GM18499 (cell line): ENCODE measurements around the gene OR6B3.

Experiments used
- ATAC-seq: cut with Tn5 transposase; IDR thresholded peaks from one replicate; pipeline ENCODE4 v1.9.1; 2021; ENCODE audit warnings: moderate number of reproducible peaks; ENCODE audit not compliant: insufficient read depth, unreplicated experiment

Gene OR6B3

DNA sequence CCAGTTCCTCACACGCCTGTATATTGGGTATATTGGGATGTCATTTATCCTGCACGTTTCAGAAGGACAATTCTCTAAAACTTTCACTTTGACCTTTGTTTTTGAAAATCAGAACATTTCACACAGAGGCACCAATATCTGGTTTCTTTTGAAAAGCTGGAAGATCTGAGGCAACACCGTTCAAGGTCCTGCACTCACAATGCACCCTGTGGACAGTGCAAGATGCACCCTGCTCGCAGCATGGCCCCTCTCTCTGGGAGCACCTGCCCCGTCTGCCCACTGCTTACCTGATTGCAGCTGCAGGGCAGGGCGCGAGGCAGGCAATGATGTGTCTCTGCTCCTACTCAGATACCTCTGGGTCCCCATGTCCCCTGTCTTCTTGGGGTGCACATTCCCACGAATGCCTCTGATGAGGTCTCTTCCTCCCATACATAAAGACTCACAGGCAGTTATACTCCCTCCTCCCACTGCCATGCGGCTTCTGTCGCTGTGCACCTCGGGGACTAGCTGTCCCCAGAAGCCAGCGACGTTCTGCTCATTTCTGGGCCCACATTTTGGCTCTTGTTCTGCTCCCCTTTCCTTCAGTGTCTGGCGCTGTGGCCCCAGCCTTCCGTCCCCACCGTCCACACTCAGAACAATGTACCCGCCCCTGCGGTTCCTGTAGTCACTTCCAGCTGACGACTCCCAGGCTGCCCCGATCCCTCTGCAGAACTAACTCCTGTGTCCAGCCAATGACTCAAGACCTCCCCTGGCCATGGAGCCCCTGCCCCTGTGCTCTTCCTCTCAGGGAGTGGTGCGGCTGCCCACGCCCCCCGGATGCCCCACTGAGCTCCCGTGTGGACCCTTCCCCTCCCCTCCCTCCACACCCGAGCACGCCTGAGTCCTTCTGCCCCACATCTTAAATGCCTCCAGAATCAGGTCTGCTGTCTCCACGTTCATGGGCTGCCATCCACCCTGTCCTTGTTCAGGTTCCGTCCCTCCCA, at the start of gene OR6B3:
OR6B3 (minus strand) TSS at position 349 of the 983 bp plus-strand sequence.
- no peak for ATAC-seq

DNA sequence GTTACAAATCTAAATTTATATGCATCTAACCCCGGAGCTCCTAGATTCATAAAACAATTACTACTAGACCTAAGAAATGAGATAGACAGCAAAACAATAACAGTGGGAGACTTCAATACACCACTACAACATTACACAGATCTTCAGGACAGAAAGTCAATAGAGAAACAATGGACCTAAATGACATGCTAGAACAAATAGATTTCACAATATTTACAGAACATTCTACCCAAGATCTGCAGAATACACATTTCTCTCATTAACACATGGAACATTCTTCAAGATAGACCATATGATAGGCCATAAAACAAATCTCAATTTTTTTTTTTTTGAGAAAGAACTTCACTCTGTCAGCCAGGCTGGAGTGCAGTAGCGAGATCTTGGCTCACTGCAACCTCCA, 45.0 kb upstream of the OR6B3 start:
- ATAC-seq: no peak

GRCh38 chr2:240095556-240096523, 42.5 kb upstream of the OR6B3 start:
- no peak for ATAC-seq

- no peak for ATAC-seq
Observed at GRCh38 chr2:240089306-240089705, 36.0 kb upstream of the OR6B3 start.

DNA sequence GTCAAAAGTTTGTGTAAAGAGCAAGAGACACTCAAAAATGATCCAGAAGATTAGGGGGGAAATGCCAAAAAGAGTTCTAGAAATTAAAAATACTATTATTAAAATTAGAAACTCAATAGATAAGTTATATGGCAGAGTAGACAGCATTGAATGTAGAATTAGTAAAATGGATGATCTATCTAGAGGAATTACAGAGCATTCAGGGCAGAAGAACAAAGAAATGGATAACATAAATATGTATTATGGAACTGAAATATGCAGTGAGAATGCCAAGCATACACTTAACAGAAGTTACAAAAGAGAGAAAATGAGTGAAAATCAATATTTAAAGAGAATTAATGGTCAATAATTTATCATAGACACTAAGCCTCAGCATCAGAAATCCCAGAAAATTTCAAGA, 33.2 kb upstream of the OR6B3 start:
- ATAC-seq: no peak

DNA sequence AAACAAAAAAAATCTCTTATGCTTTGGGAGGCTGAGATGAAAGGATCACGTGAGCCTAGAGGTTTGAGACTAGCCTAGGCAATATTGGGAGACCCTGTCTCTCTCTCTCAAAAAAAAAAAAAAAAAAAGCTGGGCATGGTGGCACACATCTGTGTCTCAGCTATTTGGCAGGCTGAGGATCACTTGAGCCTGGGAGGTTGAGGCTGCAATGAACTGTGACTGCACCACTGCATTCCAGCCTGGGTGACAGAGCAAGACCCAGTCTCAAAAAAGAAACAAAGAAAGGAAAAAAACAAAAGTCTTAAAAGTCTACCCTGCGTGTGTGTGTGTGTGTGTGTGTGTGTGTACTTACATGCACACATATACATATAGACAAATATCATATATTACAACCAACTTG, 25.3 kb upstream of the OR6B3 start:
- ATAC-seq: no peak

- ATAC-seq: no peak
Observed at GRCh38 chr2:240077442-240077841, 24.1 kb upstream of the OR6B3 start.

- no peak for ATAC-seq
Observed at GRCh38 chr2:240074545-240074944, 21.2 kb upstream of the OR6B3 start.

GRCh38 chr2:240070907-240071306, 17.6 kb upstream of the OR6B3 start:
- ATAC-seq: no peak

DNA sequence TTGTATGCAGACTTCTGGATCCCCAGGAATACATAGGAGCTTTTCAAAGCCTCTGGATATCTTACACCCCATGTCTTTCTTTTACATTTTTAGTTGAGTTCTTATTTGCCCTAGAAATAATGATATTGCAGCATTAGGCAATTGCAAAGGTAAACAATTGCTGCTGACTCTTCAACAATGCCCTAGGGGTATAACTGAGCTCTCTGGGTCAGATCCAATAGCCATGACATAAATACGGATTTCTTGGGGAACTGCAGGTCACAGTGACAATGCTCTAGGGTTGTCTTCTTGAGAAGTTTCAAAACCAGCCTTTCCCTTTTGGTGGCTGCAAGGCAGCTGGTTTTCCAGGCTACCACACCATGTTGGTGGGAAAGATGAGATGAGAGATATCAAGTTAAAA, 16.5 kb upstream of the OR6B3 start:
- no peak for ATAC-seq

- no peak for ATAC-seq
Observed at GRCh38 chr2:240068193-240068592, 14.9 kb upstream of the OR6B3 start.

- ATAC-seq: no peak
Observed at GRCh38 chr2:240066489-240066888, 13.2 kb upstream of the OR6B3 start.

DNA sequence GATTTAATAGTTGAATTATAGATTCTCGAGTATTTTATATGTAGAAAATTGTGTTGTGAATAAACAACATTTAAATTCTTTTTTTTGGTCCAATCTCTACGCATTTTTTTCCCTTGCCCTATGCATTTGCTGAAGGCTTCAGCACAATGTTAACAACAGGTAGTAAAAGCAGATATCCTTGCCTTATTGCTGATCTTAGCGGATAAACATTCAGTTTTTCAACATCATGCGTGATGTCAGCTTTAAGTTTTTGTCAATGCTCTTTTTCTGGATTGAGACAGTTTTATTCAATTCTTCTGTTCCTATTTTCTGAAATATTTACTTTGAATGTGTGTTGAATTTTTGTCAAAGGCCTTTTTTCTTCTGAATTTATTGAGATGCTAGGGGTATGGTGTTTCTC, 11.6 kb upstream of the OR6B3 start:
- ATAC-seq: no peak

GRCh38 chr2:240060977-240061591, 7.8 kb upstream of the OR6B3 start:
- no peak for ATAC-seq

GRCh38 chr2:240056678-240057077, 3.4 kb upstream of the OR6B3 start:
- no peak for ATAC-seq

- no peak for ATAC-seq
Observed at GRCh38 chr2:240055177-240055917, 2.0 kb upstream of the OR6B3 start.

GRCh38 chr2:240052524-240052923, 797 bp downstream of the OR6B3 start:
- no peak for ATAC-seq

- no peak for ATAC-seq
Observed at GRCh38 chr2:240051697-240052096, 1.6 kb downstream of the OR6B3 start.

GRCh38 chr2:240050278-240050677, 3.0 kb downstream of the OR6B3 start:
- no peak for ATAC-seq

- no peak for ATAC-seq
Observed at GRCh38 chr2:240048237-240048636, 5.1 kb downstream of the OR6B3 start.
